ENCODE measurements around the gene SLC27A5.
A peak's percentile ranks its signal among the peaks of the same experiment; 100 is the strongest.
"Not testable (repeated sequence)": the region's sequence is repeated elsewhere in the genome, so short reads cannot be mapped to it uniquely, and the experiment has no call there.

SLC27A5 gene

DNA sequence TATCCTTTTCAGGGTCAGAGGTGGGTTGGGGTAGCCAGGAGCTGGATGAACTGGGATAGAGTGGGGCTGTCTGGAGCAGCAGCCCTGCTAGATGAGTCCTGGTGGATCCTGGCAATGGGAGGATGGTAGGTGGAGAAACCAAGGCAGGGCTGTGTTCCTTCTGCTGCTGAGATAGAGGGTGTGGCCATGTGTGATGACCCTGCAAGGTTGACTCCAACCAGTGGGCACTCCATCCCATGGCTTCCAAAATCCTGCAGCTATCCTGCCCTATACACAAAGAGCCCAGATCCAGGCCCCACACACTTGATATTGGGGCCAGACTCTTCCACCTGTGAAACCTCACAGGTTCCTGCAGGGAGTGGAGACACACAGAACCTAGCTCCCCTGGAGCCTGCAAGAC, 38.0 kb downstream of the SLC27A5 start:
- no peak for DNase-seq (ENCODE audit: low read depth)
- no peak overlapping the region for H3K4me3 ChIP-seq (ENCODE audit: control insufficient read depth, low read depth, low read length)
- TF ChIP-seq, protein P1, sequence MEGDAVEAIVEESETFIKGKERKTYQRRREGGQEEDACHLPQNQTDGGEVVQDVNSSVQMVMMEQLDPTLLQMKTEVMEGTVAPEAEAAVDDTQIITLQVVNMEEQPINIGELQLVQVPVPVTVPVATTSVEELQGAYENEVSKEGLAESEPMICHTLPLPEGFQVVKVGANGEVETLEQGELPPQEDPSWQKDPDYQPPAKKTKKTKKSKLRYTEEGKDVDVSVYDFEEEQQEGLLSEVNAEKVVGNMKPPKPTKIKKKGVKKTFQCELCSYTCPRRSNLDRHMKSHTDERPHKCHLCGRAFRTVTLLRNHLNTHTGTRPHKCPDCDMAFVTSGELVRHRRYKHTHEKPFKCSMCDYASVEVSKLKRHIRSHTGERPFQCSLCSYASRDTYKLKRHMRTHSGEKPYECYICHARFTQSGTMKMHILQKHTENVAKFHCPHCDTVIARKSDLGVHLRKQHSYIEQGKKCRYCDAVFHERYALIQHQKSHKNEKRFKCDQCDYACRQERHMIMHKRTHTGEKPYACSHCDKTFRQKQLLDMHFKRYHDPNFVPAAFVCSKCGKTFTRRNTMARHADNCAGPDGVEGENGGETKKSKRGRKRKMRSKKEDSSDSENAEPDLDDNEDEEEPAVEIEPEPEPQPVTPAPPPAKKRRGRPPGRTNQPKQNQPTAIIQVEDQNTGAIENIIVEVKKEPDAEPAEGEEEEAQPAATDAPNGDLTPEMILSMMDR (IDR thresholded peaks at IDR 0.05; ENCODE audit: control insufficient read depth, insufficient read depth, low read depth, low read length, missing control alignments): no peak

DNA sequence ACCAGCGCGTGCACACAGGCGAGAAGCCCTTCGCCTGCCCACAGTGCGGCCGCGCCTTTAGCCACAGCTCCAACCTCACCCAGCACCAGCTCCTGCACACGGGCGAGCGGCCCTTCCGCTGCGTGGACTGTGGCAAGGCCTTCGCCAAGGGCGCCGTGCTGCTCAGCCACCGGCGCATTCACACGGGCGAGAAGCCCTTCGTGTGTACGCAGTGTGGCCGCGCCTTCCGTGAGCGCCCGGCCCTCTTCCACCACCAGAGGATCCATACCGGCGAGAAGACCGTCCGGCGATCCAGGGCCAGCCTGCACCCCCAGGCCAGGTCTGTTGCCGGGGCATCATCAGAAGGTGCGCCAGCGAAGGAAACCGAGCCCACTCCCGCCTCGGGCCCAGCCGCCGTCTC, 40.1 kb downstream of the SLC27A5 start:
- TF ChIP-seq, protein P1 (IDR thresholded peaks at IDR 0.05; ENCODE audit: control insufficient read depth, insufficient read depth, low read depth, low read length, missing control alignments): no peak
- no peak for DNase-seq (ENCODE audit: low read depth)

DNA sequence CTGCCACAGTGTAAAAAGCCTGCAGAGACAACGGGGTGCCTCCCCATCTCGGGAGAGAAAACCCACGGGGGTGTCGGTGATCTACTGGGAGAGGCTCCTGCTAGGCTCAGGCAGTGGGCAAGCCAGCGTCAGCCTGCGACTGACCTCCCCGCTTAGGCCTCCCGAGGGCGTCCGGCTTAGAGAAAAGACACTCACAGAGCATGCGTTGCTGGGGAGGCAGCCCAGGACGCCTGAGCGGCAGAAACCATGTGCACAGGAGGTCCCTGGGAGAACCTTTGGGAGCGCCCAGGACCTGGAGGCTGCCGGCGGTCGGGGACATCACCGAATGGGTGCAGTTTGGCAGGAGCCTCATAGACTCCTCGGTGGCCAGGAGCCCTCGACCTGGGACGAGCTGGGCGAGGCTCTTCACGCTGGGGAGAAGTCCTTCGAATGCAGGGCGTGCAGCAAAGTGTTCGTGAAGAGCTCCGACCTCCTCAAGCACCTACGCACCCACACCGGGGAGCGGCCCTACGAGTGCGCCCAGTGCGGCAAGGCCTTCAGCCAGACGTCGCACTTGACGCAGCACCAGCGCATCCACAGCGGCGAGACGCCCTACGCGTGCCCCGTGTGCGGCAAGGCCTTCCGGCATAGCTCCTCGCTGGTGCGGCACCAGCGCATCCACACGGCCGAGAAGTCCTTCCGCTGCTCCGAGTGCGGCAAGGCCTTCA, 40.8 kb downstream of the SLC27A5 start:
- not testable (repeated sequence) for DNase-seq (ENCODE audit: low read depth); H3K4me3 ChIP-seq (ENCODE audit: control insufficient read depth, low read depth, low read length)

More for the DNA sequence above, 40.1 kb downstream of the SLC27A5 start:
- no peak overlapping the region for H3K4me3 ChIP-seq (ENCODE audit: control insufficient read depth, low read depth, low read length)

DNA sequence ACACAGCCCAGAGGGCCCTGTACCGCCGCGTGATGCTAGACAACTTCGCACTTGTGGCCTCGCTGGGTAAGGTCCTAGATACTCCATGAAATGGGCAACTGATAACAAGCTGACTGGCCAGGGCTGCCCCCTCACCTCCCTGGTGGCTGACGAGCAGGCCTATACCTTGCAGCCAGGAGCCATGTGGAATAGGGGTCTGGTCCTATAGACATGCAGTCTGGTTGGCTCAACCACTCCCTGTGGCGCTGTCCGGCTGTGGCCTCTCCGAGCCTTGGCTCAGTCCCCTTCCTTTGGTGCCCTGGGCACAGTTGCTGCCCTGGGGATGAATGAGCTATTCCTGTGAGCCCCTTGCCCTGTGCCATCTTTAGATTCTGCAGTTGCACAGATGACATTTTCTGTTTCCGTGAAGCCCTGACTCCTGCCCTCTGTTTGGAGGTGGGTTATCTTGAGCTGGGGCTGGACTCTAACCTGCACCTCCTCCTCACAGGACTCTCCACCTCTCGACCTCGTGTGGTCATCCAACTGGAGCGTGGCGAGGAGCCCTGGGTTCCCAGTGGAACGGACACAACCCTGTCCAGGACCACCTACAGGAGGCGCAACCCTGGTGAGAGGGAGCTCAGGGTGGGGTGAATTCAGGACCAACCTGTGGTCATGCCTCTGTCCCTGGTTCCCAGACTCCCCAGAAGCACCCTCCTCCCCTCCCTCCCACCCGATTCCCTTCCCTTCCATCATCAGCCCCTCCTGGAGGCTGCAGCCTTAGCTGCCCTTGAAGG, 42.4 kb downstream of the SLC27A5 start:
- no peak overlapping the region for H3K4me3 ChIP-seq (ENCODE audit: control insufficient read depth, low read depth, low read length)
- no peak for DNase-seq (ENCODE audit: low read depth)
- TF ChIP-seq, protein P1 (IDR thresholded peaks at IDR 0.05; ENCODE audit: control insufficient read depth, insufficient read depth, low read depth, low read length, missing control alignments): no peak

DNA sequence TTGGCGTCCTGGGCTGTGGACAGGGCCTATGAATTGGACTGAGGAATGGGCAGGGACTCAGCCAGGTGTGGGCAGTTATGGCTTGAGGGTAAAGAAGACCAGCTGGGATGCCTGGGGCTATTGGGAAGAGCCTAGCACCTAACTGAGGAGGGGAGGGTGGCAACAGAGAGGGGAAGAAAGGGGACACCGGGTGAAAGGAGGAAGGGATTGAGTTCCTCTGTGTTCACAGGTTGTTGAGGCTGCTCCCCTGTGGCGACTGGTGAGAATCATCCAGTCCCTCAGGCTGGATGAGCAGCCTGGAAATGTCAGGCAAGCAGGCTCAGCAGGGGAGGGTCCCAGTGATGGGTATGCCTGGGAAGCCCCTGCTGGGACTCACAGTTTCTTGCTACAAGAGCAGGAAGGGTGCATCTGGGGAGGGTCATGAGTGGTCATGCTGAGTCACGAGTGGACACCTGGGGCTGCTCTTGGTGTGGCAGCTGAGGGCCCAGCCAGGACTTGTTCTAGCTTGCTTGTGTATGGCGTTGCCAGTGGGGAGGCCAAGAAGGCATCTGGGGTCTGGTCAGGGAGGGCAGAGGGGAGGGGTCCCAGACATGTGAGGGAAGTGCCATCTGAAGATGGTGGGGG, 43.5 kb downstream of the SLC27A5 start:
- no peak for DNase-seq (ENCODE audit: low read depth)
- TF ChIP-seq, protein P1 (IDR thresholded peaks at IDR 0.05; ENCODE audit: control insufficient read depth, insufficient read depth, low read depth, low read length, missing control alignments): no peak
- peak overlapping the region; percentile 30 for H3K4me3 ChIP-seq (ENCODE audit: control insufficient read depth, low read depth, low read length)

DNA sequence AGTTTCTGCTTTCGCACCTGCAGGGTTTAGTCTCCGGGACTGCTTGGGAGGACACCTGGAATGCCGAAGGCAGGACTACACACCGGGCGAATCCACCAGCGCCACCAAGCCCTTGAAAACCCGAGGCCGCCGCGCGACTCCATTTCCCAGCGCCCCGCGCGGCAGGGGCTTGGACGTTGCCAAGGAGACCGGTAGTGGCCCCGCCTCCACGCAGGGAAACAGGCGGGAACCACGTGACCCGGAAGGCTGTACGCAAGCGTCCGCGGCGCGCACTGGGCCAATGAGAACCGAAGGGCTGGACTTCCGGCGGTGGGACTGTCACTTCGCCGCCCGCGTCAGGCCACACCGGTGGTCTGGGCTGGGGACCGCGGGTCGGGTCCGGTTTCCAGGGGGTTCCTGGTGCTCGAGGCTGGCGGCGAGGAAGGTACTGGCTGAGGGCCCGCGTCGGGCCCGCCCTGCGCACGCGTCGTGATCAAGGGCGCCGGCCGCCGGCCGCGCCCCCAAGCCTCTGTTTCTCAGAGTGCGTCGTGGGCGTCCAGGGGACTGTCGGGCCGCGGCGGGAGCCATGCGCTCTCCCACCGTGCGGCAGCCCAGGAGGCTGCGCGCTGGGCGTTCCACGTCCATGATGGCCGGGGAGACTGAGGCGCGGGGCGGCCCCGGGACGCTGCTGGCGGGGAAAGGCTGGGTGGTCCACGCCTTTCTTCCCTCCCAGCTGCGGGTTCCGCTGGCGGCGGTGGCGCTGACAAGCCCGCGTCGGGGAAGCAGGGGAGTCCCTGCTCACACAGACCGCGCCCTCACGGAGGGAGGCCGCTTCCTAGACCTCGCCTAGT, 44.8 kb downstream of the SLC27A5 start, which contains the start of gene ZNF324:
Gene ZNF324 (plus strand): TSS at position 321 of the 830 bp plus-strand sequence. CDS start 2,106 bp downstream, outside the sequence.
- TF ChIP-seq, protein P1 (IDR thresholded peaks at IDR 0.05; ENCODE audit: control insufficient read depth, insufficient read depth, low read depth, low read length, missing control alignments): no peak
- H3K4me3 ChIP-seq (ENCODE audit: control insufficient read depth, low read depth, low read length): peak within 1 kb of the TSS; percentile 69
- peak; percentile 69 for DNase-seq (ENCODE audit: low read depth)
